CD4-positive, alpha-beta T cell treated with Interleukin-15 for 1 hour (primary cell): Measurements from ENCODE around the gene LMX1A.

Source experiments
- DNase-seq: peaks from one replicate; pipeline ENCODE4 v3.0.0-alpha.2; 2020

The LMX1A gene

GRCh38 chr1:165207853-165208515 lies 148.5 kb downstream of the LMX1A start:
- no peak for DNase-seq

GRCh38 chr1:165205145-165205544 lies 151.4 kb downstream of the LMX1A start:
- no peak for DNase-seq

- no peak for DNase-seq
These were observed 152.0 kb downstream of the LMX1A start for GRCh38 chr1:165204548-165204947.

GRCh38 chr1:165191087-165191486 lies 165.4 kb downstream of the LMX1A start:
- no peak for DNase-seq

- no peak for DNase-seq
These were observed 166.6 kb downstream of the LMX1A start for GRCh38 chr1:165189913-165190312.

- DNase-seq = no peak
These were observed 167.5 kb downstream of the LMX1A start for GRCh38 chr1:165189011-165189410.

GRCh38 chr1:165187031-165188009 lies 169.2 kb downstream of the LMX1A start:
- DNase-seq = no peak

- DNase-seq = no peak
These were observed 171.2 kb downstream of the LMX1A start for GRCh38 chr1:165185161-165185889.

GRCh38 chr1:165182975-165183374 lies 173.5 kb downstream of the LMX1A start:
- no peak for DNase-seq

- DNase-seq = no peak
These were observed 177.2 kb downstream of the LMX1A start for GRCh38 chr1:165179306-165179705.

- no peak for DNase-seq
These were observed 182.0 kb downstream of the LMX1A start for GRCh38 chr1:165174491-165174890.

- DNase-seq = no peak
These were observed 182.7 kb downstream of the LMX1A start for GRCh38 chr1:165173818-165174217.

GRCh38 chr1:165173409-165173808 lies 183.1 kb downstream of the LMX1A start:
- DNase-seq = no peak

GRCh38 chr1:165172666-165173065 lies 183.8 kb downstream of the LMX1A start:
- DNase-seq = no peak

- DNase-seq = no peak
These were observed 186.8 kb downstream of the LMX1A start for GRCh38 chr1:165169729-165170128.

- no peak for DNase-seq
These were observed 187.5 kb downstream of the LMX1A start for GRCh38 chr1:165169028-165169427.

- DNase-seq = no peak
These were observed 188.0 kb downstream of the LMX1A start for GRCh38 chr1:165168467-165168866.

- no peak for DNase-seq
These were observed 193.8 kb downstream of the LMX1A start for GRCh38 chr1:165162671-165163241.

- no peak for DNase-seq
These were observed 195.4 kb downstream of the LMX1A start for GRCh38 chr1:165161130-165161529.

- no peak for DNase-seq
These were observed 203.3 kb downstream of the LMX1A start for GRCh38 chr1:165153182-165153581.

- no peak for DNase-seq
These were observed 203.8 kb downstream of the LMX1A start for GRCh38 chr1:165152727-165153126.

- DNase-seq = no peak
These were observed 204.4 kb downstream of the LMX1A start for GRCh38 chr1:165152109-165152508.
